Neural progenitor cell (in vitro differentiated cells): ENCODE results near the gene ASIC1.

Experiments
- CTCF ChIP-seq: fragments of 200-600 bp; sonication (generic); IDR thresholded peaks from 2 replicates; pipeline ENCODE4 v1.5.1; 2017; ENCODE audit warnings: antibody characterized with exemption, mild to moderate bottlenecking
- EZH2phosphoT487 ChIP-seq: fragments of 200-600 bp; sonication (generic); IDR thresholded peaks from 2 replicates; pipeline ENCODE4 v1.6.1; 2017; ENCODE audit warnings: antibody characterized with exemption

GRCh38 chr12:50039151-50039835 is 18.1 kb upstream of the ASIC1 start:
- TF ChIP-seq CTCF = peak; percentile 99
- no peak for TF ChIP-seq EZH2phosphoT487
